ACHN (cell line): Measurements from ENCODE around the gene TWNK.
"Not testable (repeated sequence)": the region's sequence is repeated elsewhere in the genome, so short reads cannot be mapped to it uniquely, and the experiment has no call there.

Experiments used
- DNase-seq: peaks from one replicate; pipeline ENCODE4 v3.0.0-alpha.2; 2015
- in situ Hi-C: cut with HindIII; loops from 2 replicates; pipeline ENCODE4 v1.10.0; 2017; ENCODE audit warnings: low sequenced_read_pairs, low pct_ligation_motif_present, low pct_unique_long_range_greater_than_20kb

TWNK gene

DNA sequence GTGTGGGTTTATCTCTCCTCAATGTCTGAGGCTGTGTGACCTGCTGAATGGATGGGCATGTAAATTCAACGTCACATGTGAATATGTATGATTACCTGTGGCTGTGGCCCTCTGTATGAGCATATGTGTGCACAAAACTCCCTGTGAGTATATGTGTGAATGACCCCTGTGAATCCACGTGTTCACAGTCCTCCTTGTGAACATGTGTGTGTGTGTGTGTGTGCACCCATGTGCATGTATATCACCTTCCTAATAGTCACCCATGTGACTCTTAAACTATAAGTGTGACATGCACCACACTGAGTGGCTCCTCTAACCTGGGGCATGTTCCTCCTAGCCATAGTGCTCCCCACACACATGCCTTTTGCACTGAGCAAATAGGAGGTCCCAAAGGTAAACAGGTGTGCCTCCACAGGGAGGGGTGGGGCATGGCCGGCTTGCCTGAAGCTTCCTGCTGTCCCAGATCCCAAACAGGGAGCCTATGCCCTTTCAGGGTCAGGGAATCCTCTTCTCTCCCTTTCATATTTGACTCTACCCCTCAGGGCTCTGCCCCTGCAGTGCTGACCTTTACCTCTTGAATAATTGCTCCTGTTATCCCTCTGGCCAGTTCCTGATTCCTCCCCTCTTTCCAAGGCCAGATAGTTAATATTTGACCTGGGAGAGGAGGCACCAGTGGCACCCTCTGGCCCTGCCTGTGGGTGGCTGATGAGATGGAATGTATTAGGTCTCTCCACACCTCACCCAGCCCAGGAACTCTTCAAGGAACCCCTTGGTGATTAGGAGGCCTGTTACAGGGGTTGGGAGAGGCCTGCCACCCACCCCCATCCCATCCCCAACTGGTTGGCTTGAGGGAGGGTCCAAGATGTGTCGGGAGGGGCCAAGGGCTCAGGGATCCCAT is 16.2 kb upstream of the TWNK start:
- in situ Hi-C loops = no loop called here

DNA sequence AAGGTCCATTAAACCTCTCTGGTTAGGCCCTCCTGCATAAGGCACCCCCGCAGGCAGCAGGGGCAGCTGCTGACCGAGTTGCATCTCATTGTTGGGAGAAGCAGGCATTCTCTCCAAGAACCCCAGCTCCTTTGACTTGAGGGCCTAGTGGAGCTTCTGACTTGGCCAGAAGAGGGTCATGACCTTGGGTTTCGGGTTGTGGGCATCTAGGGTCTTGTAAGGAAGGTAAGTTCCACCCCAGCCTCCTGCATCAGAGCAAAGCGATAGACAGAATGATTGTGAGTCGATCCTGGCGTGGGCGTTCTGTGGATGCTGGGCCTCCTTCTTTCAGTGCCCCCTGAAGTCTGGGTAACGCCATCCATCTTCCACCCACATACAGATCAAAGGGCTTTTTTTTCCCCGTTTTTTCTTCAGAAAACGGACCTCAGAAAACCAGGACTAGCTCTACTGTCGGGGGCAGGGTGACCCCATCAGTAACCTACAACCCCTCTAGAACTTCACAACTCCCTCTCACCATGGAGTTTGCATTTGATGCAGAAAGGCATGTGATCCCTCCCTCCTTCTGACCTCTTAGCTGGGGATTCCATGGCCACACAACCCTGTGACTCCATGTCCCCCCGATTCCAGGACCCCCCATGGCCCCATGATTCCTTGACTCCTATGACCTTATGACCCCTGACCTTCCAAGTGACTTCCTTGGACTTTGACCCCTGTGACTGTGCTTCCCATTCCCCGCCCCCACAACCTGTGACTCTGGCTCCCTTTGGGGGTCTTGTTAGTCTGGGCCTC is 15.0 kb upstream of the TWNK start:
- DNase-seq = no peak
- in situ Hi-C loops = no loop called here

More for the DNA sequence above, 16.2 kb upstream of the TWNK start:
- peak; percentile 72 for DNase-seq

DNA sequence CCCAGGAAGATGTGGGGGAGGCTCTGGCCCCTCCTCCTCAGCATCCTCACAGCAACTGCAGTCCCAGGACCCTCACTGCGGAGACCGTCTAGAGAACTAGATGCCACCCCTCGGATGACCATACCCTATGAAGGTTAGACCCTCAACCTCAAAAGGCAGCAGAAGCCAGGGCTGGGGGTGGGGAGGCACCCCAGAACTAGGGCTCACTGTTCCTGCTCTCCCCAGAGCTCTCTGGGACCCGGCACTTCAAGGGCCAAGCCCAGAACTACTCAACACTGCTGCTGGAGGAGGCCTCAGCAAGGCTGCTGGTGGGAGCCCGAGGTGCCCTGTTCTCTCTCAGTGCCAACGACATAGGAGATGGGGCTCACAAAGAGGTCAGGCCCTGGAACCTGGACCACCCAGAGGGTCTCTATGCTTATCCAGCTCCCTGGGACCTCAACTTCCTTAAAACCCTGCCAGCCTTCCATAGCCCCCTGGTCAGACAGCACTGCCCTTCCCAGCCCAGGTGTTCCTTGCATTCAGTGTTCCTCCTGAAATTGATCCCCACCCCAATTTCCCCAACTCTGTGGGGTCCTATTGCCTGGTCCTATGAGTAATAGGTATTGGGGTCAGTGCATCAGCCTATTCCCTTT is 14.3 kb upstream of the TWNK start:
- DNase-seq = no peak
- in situ Hi-C loops = no loop called here

DNA sequence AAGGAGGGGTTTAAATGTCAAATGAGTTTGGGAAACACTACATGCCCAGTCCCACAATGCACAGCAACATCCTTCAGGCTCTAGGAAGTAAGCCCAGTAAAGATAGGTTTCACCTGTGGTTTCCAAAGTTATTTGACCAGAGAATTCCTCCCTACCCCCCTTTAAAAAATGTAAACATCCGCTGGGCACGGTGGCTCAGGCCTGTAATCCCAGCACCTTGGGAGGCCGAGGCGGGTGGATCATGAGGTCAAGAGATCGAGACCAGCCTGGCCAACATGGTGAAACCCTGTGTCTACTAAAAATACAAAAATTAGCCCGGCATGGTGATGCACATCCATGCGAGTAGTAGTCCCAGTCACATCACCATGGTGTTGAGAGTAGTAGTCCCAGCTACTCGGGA is 11.9 kb upstream of the TWNK start:
- in situ Hi-C loops, DNase-seq: not testable (repeated sequence)

DNA sequence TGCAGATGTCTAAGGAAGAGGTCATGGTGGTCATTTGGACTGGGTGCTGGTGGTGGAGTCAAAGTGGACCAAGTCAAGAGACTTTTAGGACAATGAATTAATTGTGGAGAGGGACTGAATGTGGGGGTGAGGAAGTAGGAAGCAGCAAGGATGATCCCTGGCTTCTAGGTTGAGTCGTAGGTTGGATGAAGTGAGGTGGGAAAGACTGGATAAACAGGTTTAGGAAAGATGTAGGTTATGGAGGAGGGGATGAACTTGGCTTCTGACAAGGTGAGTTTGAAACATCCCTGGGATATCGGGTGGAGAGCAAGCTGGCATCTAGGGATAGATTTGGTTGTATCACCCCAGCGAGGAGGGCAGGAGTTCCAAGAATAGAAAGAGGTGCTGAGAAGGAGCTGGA is 10.4 kb upstream of the TWNK start:
- in situ Hi-C loops = no loop called here
- no peak for DNase-seq

DNA sequence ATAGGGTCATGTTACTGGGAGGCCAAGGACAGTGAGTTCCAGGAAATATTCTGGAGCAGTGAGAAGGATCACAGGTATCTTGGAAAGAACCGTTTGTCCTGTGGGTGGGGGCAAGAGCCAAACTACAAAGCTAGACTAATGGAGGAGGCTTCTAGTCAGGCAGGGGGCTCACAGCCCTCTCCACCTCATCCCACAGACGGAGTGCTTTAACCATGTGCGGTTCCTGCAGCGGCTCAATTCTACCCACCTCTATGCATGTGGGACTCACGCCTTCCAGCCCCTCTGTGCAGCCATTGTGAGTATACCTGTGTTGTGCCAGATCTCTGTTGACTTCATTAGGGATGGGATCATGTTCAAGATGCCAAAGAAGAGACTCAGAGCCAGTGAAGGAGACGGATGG is 9.9 kb upstream of the TWNK start:
- no peak for DNase-seq
- in situ Hi-C loops = no loop called here

DNA sequence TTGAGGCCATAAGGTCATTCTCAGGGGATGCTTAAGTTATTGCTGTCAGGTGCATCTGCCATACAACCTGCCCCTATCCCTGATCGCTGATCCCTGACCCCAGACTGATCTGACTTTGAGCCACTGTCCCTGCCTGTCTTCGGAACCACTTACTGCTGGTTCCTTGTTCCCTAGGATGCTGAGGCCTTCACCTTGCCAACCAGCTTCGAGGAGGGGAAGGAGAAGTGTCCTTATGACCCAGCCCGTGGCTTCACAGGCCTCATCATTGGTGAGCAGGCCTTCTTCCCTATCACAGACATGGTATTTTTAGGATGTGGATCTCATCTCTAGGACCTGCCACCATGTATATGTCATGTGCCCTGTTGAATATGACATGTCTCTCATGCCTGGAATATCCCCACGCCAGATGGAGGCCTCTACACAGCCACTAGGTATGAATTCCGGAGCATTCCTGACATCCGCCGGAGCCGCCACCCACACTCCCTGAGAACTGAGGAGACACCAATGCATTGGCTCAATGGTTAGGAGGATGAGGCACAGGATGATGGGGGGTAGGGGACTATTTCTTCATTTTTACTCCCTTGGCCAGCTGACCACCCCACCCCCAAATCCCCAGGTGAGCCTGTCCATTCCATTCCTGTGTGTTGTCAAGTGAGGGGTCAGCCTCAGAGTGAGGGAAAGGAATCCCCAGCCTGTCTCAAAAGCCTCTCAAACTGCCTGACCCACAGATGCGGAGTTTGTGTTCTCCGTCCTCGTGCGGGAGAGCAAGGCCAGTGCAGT is 9.0 kb upstream of the TWNK start:
- DNase-seq = no peak
- in situ Hi-C loops = no loop called here

DNA sequence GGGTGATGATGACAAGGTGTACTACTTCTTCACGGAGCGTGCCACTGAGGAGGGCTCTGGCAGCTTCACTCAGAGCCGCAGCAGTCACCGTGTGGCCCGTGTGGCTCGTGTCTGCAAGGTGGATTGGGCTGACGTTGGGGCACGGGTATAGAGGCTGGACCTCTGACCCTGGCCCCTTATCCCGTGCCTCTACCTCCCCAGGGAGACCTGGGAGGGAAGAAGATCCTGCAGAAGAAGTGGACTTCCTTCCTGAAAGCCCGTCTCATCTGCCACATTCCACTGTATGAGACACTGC is 8.5 kb upstream of the TWNK start:
- no peak for DNase-seq
- in situ Hi-C loops = no loop called here

DNA sequence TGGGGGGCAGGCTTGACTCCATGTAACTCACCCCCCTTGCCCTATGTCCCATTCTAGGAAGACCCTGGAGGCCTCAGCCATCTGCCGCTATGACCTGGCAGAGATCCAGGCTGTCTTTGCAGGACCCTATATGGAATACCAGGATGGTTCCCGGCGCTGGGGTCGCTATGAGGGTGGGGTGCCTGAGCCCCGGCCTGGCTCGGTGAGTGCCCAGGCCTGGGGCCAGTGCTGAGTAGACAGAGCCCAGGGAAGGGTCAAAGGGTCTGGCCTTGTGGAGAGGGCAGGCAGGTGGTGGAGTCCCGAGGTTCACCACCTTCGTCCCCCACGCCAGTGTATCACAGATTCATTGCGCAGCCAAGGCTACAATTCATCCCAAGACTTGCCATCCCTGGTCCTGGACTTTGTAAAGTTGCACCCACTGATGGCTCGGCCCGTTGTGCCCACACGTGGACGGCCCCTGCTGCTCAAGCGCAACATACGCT is 7.5 kb upstream of the TWNK start:
- DNase-seq = no peak
- in situ Hi-C loops = no loop called here

DNA sequence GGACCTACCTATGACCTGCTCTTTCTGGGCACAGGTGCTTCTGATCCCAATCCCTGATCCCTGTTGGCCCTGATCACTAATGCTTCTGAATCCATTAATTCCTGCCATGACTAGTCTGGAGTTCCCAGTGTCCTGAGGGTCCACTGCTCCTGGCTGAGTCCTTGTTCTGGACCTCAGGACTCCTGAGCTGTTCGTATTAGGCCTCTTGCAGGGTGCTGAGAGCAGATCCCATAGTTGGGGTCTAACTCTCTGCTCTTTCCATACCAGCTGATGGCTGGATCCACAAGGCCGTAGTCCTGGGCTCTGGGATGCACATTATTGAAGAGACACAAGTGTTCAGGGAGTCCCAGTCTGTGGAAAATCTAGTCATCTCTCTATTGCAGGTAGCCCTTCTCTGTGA is 7.0 kb upstream of the TWNK start:
- in situ Hi-C loops = no loop called here
- DNase-seq = no peak

DNA sequence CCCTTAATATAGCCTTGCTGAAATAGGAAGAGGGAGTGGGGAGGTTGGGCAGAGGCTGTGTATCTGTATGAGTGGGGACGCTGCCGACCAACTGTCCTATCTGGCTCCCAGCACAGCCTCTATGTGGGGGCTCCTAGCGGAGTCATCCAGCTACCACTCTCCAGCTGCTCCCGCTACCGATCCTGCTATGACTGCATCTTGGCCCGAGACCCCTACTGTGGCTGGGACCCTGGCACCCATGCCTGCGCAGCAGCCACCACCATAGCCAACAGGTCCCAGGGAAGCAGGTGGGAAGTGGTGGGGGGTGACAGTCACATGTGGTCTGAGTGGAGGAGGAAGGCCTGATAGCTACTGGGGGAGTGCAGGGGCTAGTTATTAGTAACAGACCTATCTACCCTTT is 6.6 kb upstream of the TWNK start:
- in situ Hi-C loops = no loop called here
- no peak for DNase-seq

DNA sequence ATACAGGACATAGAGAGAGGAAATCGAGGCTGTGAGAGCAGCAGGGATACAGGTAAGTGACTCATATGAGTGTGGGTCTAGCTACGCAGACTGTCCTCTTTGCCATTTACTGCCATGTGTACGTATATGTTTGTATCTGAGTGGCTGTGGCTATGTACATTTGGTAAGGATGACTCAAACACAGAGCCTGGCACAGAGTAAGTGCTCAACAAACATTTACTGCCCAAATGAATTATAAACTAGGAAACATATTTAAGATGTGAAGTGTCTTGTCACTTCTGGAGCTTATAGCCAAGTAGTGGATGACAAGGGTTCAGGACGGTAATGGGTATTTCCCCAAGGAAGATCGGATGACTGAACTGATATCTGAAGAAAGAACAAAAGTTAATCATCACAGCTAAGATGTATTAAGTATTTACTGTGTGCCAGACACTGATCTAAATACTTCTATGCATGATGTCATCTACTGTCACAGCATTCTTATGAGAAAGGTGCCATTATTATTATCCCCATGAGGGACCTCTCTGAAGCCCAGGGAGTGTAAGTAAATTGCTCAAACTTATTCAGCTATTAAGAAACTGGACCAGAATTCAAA is 6.1 kb upstream of the TWNK start:
- DNase-seq = no peak
- in situ Hi-C loops = no loop called here

DNA sequence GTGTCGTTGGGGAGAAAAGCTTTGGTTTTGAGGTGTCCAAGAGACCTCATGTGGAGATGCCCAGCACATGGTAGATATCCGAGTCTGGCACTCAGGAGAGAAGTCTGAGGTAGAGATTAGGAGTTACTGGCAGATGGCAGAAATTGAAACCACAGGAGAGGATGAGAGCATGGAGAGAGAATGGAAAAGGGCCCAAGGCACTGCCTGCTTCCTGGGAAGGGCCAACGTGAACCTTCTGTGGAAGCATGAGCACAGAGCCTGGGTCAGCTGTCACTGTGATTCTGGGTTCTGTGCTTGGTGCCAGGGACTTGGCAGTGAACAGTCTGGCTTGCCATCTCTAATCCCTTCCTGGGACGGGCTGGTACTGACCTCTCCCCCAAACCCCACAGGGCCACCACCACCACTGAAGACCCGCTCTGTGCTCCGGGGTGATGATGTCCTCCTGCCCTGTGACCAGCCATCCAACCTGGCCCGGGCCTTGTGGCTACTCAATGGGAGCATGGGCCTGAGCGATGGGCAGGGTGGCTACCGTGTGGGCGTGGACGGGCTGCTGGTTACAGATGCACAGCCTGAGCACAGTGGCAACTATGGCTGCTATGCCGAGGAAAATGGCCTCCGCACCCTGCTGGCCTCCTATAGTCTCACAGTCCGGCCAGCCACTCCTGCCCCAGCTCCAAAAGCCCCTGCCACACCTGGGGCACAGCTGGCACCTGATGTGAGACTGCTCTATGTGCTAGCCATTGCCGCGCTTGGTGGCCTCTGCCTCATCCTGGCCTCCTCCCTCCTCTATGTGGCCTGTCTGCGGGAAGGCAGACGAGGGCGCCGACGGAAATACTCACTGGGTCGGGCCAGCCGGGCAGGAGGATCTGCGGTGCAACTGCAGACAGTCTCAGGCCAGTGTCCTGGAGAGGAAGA is 4.2 kb upstream of the TWNK start:
- in situ Hi-C loops = no loop called here

DNA sequence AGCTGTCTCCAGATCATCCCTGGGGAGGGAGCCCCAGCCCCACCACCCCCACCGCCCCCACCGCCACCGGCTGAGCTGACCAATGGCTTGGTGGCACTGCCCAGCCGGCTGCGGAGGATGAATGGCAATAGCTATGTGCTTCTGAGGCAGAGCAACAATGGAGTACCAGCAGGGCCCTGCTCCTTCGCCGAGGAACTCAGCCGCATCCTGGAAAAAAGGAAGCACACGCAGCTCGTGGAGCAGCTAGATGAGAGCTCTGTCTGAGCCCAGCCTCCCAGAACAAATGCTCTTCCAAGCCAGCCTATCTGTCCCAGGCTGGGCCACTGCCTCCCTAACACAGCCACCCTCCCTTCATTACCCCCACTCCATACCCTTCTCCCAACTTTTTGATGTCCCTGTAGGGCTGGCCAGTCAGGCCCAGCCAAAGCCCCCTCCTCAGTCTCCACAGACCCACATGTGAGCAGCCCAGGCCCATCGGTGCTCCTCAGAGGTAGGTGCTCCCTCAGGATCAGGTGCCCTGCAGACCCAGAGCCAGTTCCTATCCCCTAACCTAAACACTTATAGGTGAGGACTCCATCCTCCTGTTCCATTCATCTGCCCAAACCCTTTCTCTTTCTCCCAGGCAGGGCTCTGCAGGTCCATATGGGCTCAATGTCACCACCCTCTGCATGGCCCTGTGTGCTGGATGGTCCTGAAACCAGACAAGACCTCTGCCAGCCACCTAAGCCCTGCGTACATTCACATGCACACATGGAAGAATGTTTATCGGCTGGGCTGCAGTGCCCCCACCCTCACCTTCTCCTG is 3.3 kb upstream of the TWNK start:
- no peak for DNase-seq
- in situ Hi-C loops = no loop called here

More for the DNA sequence above, 4.2 kb upstream of the TWNK start:
- no peak for DNase-seq

DNA sequence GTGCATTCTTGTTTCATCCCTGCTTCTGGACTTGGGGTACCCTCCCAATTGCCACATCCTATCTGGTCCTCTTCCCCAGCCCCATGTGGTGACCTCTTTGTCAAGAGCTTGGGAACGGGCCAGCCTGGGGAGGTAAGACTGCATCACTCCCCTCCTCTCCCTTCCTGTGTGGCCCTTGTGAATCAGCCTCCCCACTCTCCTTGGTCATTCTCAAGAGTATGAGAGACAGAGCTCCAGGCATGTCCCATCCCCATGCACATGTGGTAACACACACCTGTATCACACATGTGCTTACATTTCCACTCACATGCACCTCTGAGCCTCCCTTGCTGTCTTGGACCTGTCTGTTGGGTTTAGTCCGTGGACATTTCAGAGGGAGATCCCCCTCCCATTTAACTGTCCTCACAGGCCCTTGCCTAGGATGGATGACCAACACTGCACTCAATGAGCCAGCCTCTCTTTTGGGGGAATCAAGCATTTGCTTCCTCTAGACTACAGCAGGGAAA is 2.6 kb upstream of the TWNK start:
- in situ Hi-C loops = no loop called here
- no peak for DNase-seq

DNA sequence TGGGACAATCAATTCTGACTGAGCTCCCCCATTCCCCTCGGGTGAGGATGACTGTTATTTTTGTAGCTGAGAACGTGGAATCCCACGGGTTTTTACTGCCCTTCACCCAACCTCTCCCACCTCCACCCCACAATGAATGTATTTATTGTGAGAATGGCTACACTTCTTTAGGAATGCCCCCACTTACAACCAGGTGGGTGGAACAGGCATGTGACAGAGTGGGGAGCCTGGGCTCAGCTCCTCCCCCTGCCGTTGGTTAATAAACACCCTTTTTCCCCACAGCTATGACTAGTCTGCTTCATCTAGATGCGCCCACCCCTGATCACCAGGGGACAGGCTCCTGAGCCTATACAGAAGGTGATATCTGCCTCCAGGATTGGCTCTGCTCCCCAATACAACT is 2.0 kb upstream of the TWNK start:
- no peak for DNase-seq
- in situ Hi-C loops = no loop called here

DNA sequence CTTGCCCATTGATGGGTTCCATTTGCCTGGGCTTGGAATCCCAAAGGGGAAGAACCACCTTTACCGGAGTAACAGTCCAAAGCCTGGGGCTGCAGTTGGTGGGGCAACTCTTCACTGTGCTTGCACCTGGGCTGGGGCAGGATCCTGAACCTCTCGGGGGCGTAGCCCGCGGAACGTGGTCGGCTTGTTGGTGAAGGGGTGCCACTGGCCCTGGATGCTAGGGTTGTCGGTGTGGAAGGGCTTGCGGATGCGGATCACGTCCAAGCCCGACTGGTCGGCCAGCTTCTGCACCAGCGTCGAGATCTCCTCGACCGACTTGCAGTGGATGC is 756 bp upstream of the TWNK start:
- in situ Hi-C loops = no loop called here
- no peak for DNase-seq
